Endometrial microvascular endothelial cells (primary cell): ENCODE data around the gene PRDM15. TPM values are rescaled to one million over a fixed set of nuclear protein-coding genes. Genes with fewer than 3 reads are reported as not detected.

ENCODE experiments used
- in situ Hi-C: cut with HindIII; loops from 2 replicates; pipeline ENCODE4 v1.10.0; 2017; ENCODE audit warnings: low sequenced_read_pairs, low pct_unique_long_range_greater_than_20kb; ENCODE audit errors: inconsistent ontology term
- total RNA-seq: library from RNA; depleted of rRNA; stranded (reverse); fragments of >200 nt; gene quantifications from one replicate; pipeline ENCODE4 v1.2.3, GENCODE V29; 2015; ENCODE audit errors: inconsistent ontology term

PRDM15 gene
- total RNA-seq, 1 donor from 2014 or later: 3.8 TPM

GRCh38 chr21:41869771-41870170, 9.4 kb downstream of the PRDM15 start:
- in situ Hi-C loops: no loop called here

GRCh38 chr21:41868062-41868710, 11.0 kb downstream of the PRDM15 start:
- in situ Hi-C loops: no loop called here

- in situ Hi-C loops: no loop called here
Observed at GRCh38 chr21:41867313-41867712, 11.8 kb downstream of the PRDM15 start.

GRCh38 chr21:41866274-41866809, 12.8 kb downstream of the PRDM15 start:
- in situ Hi-C loops: no loop called here

GRCh38 chr21:41865002-41865777, 14.0 kb downstream of the PRDM15 start:
- in situ Hi-C loops: no loop called here

- in situ Hi-C loops: no loop called here
Observed at GRCh38 chr21:41864311-41865001, 14.7 kb downstream of the PRDM15 start.

GRCh38 chr21:41863439-41863740, 15.8 kb downstream of the PRDM15 start:
- in situ Hi-C loops: no loop called here

- in situ Hi-C loops: no loop called here
Observed at GRCh38 chr21:41861987-41862386, 17.2 kb downstream of the PRDM15 start.

- in situ Hi-C loops: no loop called here
Observed at GRCh38 chr21:41861255-41861654, 17.9 kb downstream of the PRDM15 start.

- in situ Hi-C loops: no loop called here
Observed at GRCh38 chr21:41859297-41859980, 19.7 kb downstream of the PRDM15 start.

- in situ Hi-C loops: no loop called here
Observed at GRCh38 chr21:41858466-41859296, 20.5 kb downstream of the PRDM15 start.

- in situ Hi-C loops: no loop called here
Observed at GRCh38 chr21:41857771-41858300, 21.3 kb downstream of the PRDM15 start.

- in situ Hi-C loops: no loop called here
Observed at GRCh38 chr21:41856572-41856971, 22.6 kb downstream of the PRDM15 start.

GRCh38 chr21:41854426-41854995, 24.6 kb downstream of the PRDM15 start:
- in situ Hi-C loops: no loop called here

- in situ Hi-C loops: no loop called here
Observed at GRCh38 chr21:41852929-41853320, 26.2 kb downstream of the PRDM15 start.

- in situ Hi-C loops: no loop called here
Observed at GRCh38 chr21:41852151-41852928, 26.8 kb downstream of the PRDM15 start.

- in situ Hi-C loops: no loop called here
Observed at GRCh38 chr21:41851090-41851790, 27.9 kb downstream of the PRDM15 start.
